Measurements from ENCODE around the gene PUDP. TPM values are rescaled to one million over a fixed set of nuclear protein-coding genes. Genes with fewer than 3 reads are reported as not detected.

The PUDP gene
- total and polyA plus RNA-seq, 4 donors: 5.3 to 9.4 (median 6.8) TPM

DNA sequence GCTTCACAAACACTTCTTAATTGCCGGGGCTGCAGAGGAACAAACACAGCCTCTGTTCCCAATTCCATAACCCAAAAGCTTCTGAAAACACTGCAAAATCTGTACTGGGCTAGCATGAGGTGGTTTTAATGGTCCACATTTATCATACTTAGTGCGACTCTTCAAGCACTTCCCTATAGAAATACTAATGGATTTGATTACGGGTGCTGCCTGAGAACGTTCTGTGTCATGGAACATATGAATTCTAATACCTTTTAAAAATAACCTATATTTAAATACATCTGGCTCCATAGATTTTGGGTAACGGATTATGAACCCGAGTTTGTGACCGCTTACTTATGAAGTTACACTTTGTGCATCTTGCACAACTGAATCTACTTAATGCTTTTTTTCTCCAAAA is 35.9 kb downstream of the PUDP start:
- no peak for DNase-seq (ENCODE audit: low spot score)
- WGBS: 98% methylated on average over 7 of the region's 7 CpGs
- Histone ChIP-seq H3K27ac (ENCODE audit: low read depth in 1 of 2, low read length in 2 of 2) (no peak overlapping the region), H3K36me3 (ENCODE audit: control insufficient read depth in 4 of 4, insufficient read depth in 3 of 4, low read depth in 1 of 4, low read length in 3 of 4) (no peaks in the 10 kb centered on the region), H3K4me3 (ENCODE audit: low read depth in 1 of 3, low read length in 3 of 3) (no peak overlapping the region), H3K9ac (ENCODE audit: low read depth in 1 of 2, low read length in 2 of 2) (no peak overlapping the region), H3K4me1 (ENCODE audit: control insufficient read depth in 4 of 4, insufficient read depth in 4 of 4, low read length in 3 of 4) (peaks cover 0 to 12% (median 5%) of the 10 kb centered on the region in 4 donors), H3K27me3 (ENCODE audit: control insufficient read depth in 4 of 4, insufficient read depth in 4 of 4, low read length in 3 of 4) (no peaks in the 10 kb centered on the region), H3K9me3 (ENCODE audit: control insufficient read depth in 4 of 4, low read length in 3 of 4) (no peaks in the 10 kb centered on the region)
- TF ChIP-seq HNF4G (IDR thresholded peaks at IDR 0.05) (no peak), GABPA (IDR thresholded peaks at IDR 0.05 in 1 of 2, conservative IDR thresholded peaks at IDR 0.05 in 1 of 2) (no peak), EGR1 (IDR thresholded peaks at IDR 0.05; ENCODE audit: low read depth in 2 of 2) (no peak), YY1 (IDR thresholded peaks at IDR 0.05) (no peak), NR2F2 (IDR thresholded peaks at IDR 0.05) (no peak)

DNA sequence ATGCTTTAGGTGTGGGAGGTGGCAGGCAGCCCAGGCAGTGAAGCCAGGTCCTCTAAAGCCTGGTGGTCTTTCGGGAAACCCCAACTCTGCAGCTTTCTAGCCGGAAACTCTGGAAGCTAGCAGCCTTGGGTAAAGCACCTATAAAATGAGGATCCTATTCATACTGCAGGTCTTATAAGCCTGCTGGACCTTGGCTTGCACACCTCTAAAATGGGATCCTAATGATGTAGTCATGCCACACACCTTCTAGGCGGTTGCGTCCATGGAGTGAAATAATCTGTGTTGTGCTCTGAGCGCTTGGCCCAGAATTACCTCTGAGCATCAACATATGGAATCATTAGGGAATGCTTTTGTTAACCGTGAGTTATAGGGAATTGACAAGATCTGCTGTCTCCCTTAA is 36.4 kb downstream of the PUDP start:
- Histone ChIP-seq H3K36me3 (ENCODE audit: control insufficient read depth in 4 of 4, insufficient read depth in 3 of 4, low read depth in 1 of 4, low read length in 3 of 4) (no peaks in the 10 kb centered on the region), H3K4me1 (ENCODE audit: control insufficient read depth in 4 of 4, insufficient read depth in 4 of 4, low read length in 3 of 4) (peaks cover 0 to 12% (median 5%) of the 10 kb centered on the region in 4 donors), H3K27ac (ENCODE audit: low read depth in 1 of 2, low read length in 2 of 2) (no peak overlapping the region), H3K9ac (ENCODE audit: low read depth in 1 of 2, low read length in 2 of 2) (no peak overlapping the region), H3K27me3 (ENCODE audit: control insufficient read depth in 4 of 4, insufficient read depth in 4 of 4, low read length in 3 of 4) (no peaks in the 10 kb centered on the region), H3K4me3 (ENCODE audit: low read depth in 1 of 3, low read length in 3 of 3) (no peak overlapping the region), H3K9me3 (ENCODE audit: control insufficient read depth in 4 of 4, low read length in 3 of 4) (no peaks in the 10 kb centered on the region)
- DNase-seq (ENCODE audit: low spot score): no peak
- TF ChIP-seq TAF1 (conservative IDR thresholded peaks at IDR 0.05): no peak
- TF ChIP-seq, protein P1, sequence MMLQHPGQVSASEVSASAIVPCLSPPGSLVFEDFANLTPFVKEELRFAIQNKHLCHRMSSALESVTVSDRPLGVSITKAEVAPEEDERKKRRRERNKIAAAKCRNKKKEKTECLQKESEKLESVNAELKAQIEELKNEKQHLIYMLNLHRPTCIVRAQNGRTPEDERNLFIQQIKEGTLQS (IDR thresholded peaks at IDR 0.05): no peak
- no peak for TF ChIP-seq RAD21 (IDR thresholded peaks at IDR 0.05)
- no peak for TF ChIP-seq RXRA (IDR thresholded peaks at IDR 0.05)
- no peak for TF ChIP-seq YY1 (IDR thresholded peaks at IDR 0.05)
- no peak for TF ChIP-seq SP1 (IDR thresholded peaks at IDR 0.05)
- no peak for TF ChIP-seq FOXA2 (IDR thresholded peaks at IDR 0.05)
- no peak for TF ChIP-seq EGR1 (IDR thresholded peaks at IDR 0.05; ENCODE audit: low read depth in 2 of 2)
- no peak for TF ChIP-seq HNF4G (IDR thresholded peaks at IDR 0.05)
- TF ChIP-seq NR2F2 (IDR thresholded peaks at IDR 0.05): no peak
- TF ChIP-seq JUND (IDR thresholded peaks at IDR 0.05): no peak
- TF ChIP-seq HNF4A (conservative IDR thresholded peaks at IDR 0.05): no peak
- TF ChIP-seq, protein P2, sequence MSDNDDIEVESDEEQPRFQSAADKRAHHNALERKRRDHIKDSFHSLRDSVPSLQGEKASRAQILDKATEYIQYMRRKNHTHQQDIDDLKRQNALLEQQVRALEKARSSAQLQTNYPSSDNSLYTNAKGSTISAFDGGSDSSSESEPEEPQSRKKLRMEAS (IDR thresholded peaks at IDR 0.05): no peak
- no peak for TF ChIP-seq FOXA1 (IDR thresholded peaks at IDR 0.05)
- TF ChIP-seq GABPA (IDR thresholded peaks at IDR 0.05 in 1 of 2, conservative IDR thresholded peaks at IDR 0.05 in 1 of 2): no peak
- TF ChIP-seq, protein P3, sequence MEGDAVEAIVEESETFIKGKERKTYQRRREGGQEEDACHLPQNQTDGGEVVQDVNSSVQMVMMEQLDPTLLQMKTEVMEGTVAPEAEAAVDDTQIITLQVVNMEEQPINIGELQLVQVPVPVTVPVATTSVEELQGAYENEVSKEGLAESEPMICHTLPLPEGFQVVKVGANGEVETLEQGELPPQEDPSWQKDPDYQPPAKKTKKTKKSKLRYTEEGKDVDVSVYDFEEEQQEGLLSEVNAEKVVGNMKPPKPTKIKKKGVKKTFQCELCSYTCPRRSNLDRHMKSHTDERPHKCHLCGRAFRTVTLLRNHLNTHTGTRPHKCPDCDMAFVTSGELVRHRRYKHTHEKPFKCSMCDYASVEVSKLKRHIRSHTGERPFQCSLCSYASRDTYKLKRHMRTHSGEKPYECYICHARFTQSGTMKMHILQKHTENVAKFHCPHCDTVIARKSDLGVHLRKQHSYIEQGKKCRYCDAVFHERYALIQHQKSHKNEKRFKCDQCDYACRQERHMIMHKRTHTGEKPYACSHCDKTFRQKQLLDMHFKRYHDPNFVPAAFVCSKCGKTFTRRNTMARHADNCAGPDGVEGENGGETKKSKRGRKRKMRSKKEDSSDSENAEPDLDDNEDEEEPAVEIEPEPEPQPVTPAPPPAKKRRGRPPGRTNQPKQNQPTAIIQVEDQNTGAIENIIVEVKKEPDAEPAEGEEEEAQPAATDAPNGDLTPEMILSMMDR (IDR thresholded peaks at IDR 0.05; ENCODE audit: low read depth, low read length, missing input control): no peak
- TF ChIP-seq, protein P4, sequence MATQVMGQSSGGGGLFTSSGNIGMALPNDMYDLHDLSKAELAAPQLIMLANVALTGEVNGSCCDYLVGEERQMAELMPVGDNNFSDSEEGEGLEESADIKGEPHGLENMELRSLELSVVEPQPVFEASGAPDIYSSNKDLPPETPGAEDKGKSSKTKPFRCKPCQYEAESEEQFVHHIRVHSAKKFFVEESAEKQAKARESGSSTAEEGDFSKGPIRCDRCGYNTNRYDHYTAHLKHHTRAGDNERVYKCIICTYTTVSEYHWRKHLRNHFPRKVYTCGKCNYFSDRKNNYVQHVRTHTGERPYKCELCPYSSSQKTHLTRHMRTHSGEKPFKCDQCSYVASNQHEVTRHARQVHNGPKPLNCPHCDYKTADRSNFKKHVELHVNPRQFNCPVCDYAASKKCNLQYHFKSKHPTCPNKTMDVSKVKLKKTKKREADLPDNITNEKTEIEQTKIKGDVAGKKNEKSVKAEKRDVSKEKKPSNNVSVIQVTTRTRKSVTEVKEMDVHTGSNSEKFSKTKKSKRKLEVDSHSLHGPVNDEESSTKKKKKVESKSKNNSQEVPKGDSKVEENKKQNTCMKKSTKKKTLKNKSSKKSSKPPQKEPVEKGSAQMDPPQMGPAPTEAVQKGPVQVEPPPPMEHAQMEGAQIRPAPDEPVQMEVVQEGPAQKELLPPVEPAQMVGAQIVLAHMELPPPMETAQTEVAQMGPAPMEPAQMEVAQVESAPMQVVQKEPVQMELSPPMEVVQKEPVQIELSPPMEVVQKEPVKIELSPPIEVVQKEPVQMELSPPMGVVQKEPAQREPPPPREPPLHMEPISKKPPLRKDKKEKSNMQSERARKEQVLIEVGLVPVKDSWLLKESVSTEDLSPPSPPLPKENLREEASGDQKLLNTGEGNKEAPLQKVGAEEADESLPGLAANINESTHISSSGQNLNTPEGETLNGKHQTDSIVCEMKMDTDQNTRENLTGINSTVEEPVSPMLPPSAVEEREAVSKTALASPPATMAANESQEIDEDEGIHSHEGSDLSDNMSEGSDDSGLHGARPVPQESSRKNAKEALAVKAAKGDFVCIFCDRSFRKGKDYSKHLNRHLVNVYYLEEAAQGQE (IDR thresholded peaks at IDR 0.05): no peak
- TF ChIP-seq, protein P5, sequence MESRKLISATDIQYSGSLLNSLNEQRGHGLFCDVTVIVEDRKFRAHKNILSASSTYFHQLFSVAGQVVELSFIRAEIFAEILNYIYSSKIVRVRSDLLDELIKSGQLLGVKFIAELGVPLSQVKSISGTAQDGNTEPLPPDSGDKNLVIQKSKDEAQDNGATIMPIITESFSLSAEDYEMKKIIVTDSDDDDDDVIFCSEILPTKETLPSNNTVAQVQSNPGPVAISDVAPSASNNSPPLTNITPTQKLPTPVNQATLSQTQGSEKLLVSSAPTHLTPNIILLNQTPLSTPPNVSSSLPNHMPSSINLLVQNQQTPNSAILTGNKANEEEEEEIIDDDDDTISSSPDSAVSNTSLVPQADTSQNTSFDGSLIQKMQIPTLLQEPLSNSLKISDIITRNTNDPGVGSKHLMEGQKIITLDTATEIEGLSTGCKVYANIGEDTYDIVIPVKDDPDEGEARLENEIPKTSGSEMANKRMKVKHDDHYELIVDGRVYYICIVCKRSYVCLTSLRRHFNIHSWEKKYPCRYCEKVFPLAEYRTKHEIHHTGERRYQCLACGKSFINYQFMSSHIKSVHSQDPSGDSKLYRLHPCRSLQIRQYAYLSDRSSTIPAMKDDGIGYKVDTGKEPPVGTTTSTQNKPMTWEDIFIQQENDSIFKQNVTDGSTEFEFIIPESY (IDR thresholded peaks at IDR 0.05): no peak
- 97% methylated on average over 6 of the region's 6 CpGs for WGBS

Data from liver (tissue), 9 donors.